ENCODE data around the gene SHMT2. TPM values are rescaled to one million over a fixed set of nuclear protein-coding genes. Genes with fewer than 3 reads are reported as not detected.

The SHMT2 gene
- polyA plus RNA-seq, 3 donors = 69.1 to 86.6 (median 77.3) TPM

DNA sequence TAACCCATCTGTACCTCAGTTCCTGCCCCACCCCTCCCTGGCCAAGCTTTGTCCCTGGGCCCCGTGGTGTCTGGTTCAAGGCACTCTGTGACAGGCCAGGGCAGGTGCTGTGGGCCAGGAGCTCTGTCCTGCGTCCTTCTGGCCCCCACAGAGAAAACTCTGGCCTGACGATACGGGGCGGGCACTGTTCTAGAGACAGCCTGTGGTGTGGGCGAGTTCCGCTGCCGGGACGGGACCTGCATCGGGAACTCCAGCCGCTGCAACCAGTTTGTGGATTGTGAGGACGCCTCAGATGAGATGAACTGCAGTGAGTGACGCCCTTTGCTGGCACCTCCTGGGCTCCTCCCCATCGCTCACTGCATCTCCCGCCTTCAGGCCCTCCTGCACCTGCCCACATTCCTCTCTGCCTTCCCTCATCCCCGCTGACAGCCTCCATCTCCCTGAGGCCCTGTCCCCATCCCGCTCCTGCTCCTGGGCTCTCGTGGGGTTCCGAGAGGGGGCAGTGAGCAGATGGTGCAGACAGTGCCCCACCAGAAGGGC, 35.7 kb upstream of the SHMT2 start:
- DNase-seq (ENCODE audit: extremely low read depth in 1 of 11, low read depth in 9 of 11, low spot score in 4 of 11) = no peak

DNA sequence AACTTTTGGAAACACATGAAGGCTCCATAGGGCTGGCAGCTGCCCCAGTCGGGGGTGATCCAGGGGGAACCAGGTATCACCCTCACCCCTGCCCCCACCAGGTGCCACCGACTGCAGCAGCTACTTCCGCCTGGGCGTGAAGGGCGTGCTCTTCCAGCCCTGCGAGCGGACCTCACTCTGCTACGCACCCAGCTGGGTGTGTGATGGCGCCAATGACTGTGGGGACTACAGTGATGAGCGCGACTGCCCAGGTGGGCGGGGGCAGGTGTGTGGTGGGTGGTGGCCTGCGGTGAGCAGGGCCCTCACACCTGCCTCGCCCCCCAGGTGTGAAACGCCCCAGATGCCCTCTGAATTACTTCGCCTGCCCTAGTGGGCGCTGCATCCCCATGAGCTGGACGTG, 35.3 kb upstream of the SHMT2 start:
- DNase-seq (ENCODE audit: extremely low read depth in 1 of 11, low read depth in 9 of 11, low spot score in 4 of 11) = no peak

DNA sequence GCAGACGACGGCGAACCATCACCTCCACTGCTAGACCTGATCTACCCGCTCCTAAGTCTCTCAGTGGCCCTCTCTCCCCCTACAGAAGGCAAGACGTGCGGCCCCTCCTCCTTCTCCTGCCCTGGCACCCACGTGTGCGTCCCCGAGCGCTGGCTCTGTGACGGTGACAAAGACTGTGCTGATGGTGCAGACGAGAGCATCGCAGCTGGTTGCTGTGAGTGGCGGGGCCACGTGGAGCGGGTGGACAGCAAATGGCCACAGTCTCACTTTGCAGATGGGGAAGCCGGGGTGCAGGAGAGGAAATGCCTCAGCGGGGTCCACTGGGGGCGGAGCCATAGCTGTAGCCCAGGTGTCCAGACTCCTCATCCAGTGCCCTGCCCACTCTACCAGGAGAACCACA, 34.3 kb upstream of the SHMT2 start:
- DNase-seq (ENCODE audit: extremely low read depth in 1 of 11, low read depth in 9 of 11, low spot score in 4 of 11) = no peak

DNA sequence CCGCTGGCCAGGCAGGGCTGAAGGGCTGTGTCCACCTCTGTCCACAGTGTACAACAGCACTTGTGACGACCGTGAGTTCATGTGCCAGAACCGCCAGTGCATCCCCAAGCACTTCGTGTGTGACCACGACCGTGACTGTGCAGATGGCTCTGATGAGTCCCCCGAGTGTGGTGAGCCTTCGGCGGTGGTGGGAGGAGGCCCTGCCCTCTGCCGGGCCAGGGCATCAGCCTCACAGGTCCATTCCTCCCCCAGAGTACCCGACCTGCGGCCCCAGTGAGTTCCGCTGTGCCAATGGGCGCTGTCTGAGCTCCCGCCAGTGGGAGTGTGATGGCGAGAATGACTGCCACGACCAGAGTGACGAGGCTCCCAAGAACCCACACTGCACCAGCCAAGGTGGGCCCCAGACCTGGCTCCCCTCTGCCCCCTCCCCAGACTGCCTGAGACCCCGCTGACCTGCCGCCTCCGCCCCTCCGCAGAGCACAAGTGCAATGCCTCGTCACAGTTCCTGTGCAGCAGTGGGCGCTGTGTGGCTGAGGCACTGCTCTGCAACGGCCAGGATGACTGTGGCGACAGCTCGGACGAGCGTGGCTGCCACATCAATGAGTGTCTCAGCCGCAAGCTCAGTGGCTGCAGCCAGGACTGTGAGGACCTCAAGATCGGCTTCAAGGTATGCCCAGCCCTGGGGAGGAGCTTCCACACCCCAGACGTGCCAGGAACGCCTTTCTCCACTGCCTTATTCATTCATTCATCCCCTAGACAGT, 33.7 kb upstream of the SHMT2 start:
- no peak for DNase-seq (ENCODE audit: extremely low read depth in 1 of 11, low read depth in 9 of 11, low spot score in 4 of 11)

DNA sequence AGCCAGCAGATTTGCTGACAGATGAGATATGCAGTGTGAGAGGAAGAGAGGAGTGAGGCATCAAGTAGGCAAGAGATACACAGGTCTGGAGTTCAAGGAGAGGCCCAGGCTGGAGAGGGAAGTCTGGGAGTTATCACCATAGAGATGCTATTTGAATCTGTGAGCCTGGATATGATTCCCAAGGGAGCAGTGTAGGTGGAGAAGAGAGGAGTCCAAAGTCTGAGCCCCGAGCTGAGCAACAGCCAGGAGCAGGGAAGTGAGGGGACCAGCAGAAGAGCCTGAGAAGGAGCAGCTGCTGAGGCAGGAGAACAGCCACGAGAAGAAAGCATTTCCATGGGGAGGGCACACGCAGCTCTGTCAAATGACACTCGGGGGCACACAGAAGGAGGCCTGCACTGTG, 33.1 kb upstream of the SHMT2 start:
- no peak for DNase-seq (ENCODE audit: extremely low read depth in 1 of 11, low read depth in 9 of 11, low spot score in 4 of 11)

DNA sequence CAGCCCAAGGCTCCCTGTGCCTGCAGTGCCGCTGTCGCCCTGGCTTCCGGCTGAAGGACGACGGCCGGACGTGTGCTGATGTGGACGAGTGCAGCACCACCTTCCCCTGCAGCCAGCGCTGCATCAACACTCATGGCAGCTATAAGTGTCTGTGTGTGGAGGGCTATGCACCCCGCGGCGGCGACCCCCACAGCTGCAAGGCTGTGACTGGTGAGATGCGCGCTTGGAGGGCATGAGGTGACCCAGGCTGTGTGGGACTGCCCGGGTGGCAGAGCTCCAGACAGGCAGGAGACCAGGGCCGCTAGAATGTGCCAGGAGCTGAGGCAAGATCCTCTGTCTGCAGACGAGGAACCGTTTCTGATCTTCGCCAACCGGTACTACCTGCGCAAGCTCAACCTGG, 32.6 kb upstream of the SHMT2 start:
- no peak for DNase-seq (ENCODE audit: extremely low read depth in 1 of 11, low read depth in 9 of 11, low spot score in 4 of 11)

DNA sequence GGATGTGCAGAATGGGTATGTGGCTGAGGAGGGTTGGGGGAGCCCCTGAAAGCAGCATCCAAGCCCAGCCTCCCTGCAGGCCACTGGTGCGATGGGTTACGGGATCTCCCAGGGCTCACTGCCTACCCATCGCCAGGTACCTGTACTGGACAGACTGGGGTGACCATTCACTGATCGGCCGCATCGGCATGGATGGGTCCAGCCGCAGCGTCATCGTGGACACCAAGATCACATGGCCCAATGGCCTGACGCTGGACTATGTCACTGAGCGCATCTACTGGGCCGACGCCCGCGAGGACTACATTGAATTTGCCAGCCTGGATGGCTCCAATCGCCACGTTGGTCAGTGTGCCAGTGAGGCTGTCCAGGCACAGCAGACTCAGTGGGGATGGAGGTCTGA, 31.2 kb upstream of the SHMT2 start:
- no peak for DNase-seq (ENCODE audit: extremely low read depth in 1 of 11, low read depth in 9 of 11, low spot score in 4 of 11)

DNA sequence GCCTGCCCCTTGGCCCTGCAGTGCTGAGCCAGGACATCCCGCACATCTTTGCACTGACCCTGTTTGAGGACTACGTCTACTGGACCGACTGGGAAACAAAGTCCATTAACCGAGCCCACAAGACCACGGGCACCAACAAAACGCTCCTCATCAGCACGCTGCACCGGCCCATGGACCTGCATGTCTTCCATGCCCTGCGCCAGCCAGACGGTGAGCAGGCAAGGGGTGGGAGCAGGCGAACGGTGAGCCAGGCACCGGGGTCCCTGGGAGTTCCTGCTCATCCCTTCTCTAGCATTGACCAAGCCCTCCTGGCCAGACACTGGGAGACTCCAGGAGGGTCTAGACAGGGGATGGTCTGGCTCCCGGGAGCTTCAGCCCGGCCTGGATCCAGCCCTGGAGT, 30.3 kb upstream of the SHMT2 start:
- DNase-seq (ENCODE audit: extremely low read depth in 1 of 11, low read depth in 9 of 11, low spot score in 4 of 11) = no peak

DNA sequence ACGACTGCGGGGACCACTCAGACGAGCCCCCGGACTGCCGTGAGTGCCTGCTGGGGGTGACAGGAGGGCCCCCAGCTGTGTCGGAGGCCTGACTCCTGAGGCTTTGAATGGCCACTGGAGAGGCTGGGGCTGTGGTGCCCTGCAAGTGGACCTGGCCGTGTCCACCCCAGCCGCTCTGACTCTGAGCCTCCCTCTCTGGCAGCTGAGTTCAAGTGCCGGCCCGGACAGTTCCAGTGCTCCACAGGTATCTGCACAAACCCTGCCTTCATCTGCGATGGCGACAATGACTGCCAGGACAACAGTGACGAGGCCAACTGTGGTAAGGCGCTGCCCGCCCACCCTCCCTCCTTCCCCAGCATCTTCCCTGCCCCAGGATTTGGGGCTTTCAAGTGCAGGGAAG, 29.0 kb upstream of the SHMT2 start:
- no peak for DNase-seq (ENCODE audit: extremely low read depth in 1 of 11, low read depth in 9 of 11, low spot score in 4 of 11)

DNA sequence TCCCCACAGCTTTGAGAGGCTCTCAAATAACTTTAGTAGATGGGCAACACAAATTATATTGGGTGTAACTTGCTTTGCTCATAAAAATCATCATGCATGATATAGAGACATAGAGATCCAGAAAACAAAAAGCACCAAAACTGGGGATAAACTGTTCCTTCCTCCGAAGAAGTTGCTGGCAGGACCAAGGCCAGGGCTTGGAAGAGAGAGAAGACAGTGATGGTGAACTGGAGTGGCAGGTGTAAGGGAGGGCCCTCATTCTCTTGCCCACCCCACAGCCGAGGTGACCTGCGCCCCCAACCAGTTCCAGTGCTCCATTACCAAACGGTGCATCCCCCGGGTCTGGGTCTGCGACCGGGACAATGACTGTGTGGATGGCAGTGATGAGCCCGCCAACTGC, 28.3 kb upstream of the SHMT2 start:
- DNase-seq (ENCODE audit: extremely low read depth in 1 of 11, low read depth in 9 of 11, low spot score in 4 of 11) = no peak

DNA sequence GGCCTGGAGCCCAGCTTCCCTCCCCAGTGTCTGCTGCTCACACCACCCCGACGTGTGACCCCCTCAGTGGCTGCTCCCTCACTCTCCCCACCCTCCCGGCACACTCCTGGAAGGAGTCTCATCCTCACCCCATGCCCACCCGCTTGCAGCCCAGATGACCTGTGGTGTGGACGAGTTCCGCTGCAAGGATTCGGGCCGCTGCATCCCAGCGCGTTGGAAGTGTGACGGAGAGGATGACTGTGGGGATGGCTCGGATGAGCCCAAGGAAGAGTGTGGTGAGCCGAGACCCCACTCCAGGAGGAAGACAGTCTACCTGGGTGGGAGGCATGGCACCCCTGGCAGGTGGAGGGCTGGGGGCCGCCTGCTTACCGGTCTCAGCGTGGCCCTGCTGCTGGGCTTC, 27.9 kb upstream of the SHMT2 start:
- DNase-seq (ENCODE audit: extremely low read depth in 1 of 11, low read depth in 9 of 11, low spot score in 4 of 11) = no peak

DNA sequence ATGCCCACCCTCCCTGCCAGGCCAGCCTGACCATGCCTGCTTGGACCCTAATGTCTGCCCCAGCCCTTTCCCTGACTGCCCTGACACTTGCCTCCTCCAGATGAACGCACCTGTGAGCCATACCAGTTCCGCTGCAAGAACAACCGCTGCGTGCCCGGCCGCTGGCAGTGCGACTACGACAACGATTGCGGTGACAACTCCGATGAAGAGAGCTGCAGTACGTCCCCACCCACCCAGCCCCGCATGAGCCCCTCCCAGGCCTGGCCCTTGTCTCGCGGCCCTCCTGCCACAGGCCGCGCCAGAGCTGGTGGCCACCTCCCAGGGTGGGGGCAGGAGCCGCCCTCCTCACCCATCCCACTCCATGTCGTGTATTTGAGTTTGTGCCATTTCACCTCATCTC, 27.2 kb upstream of the SHMT2 start:
- no peak for DNase-seq (ENCODE audit: extremely low read depth in 1 of 11, low read depth in 9 of 11, low spot score in 4 of 11)

DNA sequence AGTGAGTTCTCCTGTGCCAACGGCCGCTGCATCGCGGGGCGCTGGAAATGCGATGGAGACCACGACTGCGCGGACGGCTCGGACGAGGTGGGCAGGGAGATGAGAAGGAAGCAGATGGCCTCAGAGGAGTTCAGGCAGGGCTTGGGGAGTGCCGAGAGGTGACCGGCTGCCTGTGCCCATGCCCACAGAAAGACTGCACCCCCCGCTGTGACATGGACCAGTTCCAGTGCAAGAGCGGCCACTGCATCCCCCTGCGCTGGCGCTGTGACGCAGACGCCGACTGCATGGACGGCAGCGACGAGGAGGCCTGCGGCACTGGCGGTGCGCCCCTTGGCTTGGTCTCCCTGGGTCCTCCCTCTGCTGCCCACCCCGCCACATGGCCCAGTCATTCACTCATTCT, 26.3 kb upstream of the SHMT2 start:
- DNase-seq (ENCODE audit: extremely low read depth in 1 of 11, low read depth in 9 of 11, low spot score in 4 of 11) = no peak

DNA sequence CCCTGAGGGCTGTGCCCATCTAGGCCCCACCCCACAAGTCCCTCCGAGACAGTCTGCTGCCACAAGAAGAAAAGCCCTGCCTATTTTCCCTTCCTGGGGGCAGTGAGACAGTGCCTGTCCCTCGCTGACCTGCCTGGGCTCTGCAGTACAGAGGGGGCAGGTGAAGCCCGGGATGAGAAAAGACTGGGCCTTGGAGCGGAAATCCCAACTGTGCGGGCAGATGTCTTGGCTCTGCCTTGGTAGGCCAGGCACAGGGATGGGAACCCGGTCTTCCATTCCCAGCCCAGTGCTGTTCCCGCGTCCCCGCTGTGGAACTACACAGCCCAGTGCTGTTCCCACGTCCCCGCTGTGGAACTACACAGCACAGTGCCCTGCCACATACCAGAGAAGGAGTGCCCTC, 25.7 kb upstream of the SHMT2 start:
- no peak for DNase-seq (ENCODE audit: extremely low read depth in 1 of 11, low read depth in 9 of 11, low spot score in 4 of 11)

DNA sequence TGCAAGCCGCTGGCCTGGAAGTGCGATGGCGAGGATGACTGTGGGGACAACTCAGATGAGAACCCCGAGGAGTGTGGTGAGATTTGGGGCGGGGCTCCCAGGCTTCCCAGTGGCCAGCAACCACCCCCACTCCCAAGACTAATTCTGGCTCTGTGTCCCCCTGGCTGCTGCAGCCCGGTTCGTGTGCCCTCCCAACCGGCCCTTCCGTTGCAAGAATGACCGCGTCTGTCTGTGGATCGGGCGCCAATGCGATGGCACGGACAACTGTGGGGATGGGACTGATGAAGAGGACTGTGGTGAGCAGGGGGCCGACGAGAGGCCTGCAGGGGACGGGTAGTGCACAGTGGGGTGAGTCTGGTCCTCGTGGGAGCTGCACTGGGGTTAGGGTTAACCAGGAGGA, 25.1 kb upstream of the SHMT2 start:
- DNase-seq (ENCODE audit: extremely low read depth in 1 of 11, low read depth in 9 of 11, low spot score in 4 of 11) = no peak

DNA sequence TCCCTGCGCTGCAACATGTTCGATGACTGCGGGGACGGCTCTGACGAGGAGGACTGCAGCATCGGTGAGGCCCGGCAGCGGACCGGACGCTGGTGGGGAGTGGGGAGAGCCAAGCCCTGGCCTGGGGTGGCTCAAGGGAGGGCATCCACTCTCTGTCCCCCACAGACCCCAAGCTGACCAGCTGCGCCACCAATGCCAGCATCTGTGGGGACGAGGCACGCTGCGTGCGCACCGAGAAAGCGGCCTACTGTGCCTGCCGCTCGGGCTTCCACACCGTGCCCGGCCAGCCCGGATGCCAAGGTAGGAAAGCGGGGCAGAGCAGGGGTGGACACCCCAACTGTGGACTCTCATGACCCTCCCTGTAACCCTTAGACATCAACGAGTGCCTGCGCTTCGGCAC, 24.3 kb upstream of the SHMT2 start:
- no peak for DNase-seq (ENCODE audit: extremely low read depth in 1 of 11, low read depth in 9 of 11, low spot score in 4 of 11)

DNA sequence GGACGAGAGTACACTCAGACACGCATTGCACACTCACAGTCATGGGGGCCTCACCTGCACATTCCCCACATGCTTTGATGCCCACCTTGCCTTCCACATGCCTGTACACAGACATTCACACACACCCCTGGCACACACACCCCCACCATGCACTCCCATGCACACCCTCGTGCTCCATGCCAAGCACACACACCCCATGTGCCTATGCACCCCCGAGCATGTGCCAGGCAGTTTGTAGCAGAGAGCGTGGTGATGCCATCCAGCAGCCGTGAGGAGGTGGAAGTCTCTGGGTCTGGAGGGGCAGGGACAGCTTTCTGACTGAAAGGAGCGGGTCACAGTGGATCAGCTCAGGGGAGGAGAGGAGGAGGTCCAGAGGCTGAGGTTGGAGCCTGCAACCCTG, 23.6 kb upstream of the SHMT2 start:
- DNase-seq (ENCODE audit: extremely low read depth in 1 of 11, low read depth in 9 of 11, low spot score in 4 of 11) = no peak

DNA sequence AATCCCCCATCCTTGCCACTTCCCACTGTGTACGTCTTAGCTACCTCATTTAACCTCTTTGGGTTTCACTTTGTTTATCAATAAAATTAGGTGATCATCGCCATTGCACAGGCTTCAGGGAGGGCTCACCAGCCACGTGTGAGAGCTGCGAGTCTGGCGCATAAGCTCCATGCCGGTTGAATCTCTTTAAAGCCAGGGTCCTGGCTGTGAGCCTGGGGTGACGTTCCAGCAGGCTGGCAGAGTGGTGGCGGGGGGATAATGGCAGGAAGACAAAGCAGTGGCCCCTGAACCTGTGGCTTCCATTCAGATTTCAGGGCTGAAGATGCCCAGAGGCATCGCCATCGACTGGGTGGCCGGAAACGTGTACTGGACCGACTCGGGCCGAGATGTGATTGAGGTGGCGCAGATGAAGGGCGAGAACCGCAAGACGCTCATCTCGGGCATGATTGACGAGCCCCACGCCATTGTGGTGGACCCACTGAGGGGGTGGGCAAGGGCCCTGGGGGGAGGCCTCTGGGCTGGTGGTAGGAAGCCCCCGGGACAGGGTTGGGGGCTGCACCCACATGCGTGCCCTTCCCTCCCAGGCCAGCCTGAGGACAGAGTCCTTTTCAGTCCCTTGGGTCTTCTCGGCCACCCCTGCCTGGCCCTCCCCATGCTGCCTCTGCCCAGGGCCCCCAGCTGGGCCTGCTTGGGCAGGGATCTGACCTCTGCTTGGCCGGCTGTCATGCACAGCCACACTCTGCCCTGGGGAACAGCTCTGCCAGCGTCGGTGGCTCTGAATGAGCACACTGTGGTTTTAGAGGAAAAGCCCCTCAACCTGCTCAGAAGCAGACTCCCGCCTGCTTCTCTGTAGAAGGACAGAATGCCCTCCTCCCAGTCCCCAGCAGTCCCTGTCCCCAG, 21.5 kb upstream of the SHMT2 start:
- DNase-seq (ENCODE audit: extremely low read depth in 1 of 11, low read depth in 9 of 11, low spot score in 4 of 11) = no peak

DNA sequence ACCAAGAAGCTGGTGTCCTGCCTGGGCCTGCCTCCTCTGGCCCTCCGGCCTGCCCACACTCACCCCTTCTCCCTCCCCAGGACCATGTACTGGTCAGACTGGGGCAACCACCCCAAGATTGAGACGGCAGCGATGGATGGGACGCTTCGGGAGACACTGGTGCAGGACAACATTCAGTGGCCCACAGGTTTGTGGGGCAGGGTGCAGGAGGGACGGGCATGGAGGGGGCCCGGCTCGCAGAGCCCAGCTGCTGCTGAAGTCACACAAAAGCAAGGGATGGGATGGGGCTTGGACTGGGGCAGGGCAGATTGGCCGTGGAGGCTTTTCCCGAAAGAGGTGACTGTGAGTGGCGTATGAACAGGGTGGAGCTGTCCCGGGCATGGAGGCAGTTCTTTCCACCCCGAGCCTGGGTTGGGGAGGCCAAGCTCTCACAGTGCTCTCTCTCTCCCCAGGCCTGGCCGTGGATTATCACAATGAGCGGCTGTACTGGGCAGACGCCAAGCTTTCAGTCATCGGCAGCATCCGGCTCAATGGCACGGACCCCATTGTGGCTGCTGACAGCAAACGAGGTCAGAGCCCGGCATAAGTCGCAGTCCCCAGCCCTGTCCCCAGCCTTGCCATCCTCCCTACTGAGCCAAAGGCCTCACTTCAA, 20.8 kb upstream of the SHMT2 start:
- no peak for DNase-seq (ENCODE audit: extremely low read depth in 1 of 11, low read depth in 9 of 11, low spot score in 4 of 11)

DNA sequence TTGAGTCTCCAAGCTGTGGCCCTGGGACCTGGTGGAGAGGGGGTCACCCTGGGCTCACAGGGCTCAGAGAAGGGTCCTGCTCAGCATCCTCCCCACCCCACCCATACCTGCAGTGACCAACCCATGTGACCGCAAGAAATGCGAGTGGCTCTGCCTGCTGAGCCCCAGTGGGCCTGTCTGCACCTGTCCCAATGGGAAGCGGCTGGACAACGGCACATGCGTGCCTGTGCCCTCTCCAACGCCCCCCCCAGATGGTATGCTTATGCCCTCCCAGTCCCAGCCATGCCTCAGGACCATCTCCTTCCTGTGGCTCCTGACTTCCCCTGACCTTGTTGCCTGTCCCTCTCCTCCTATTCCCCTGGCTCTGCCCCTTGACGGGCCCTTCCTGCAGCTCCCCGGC, 19.6 kb upstream of the SHMT2 start:
- DNase-seq (ENCODE audit: extremely low read depth in 1 of 11, low read depth in 9 of 11, low spot score in 4 of 11) = no peak
